Activated T-cell treated with anti-CD3 and anti-CD28 coated beads, Interleukin-2, amount 50 U/mL, for 1 hour (primary cell): ENCODE data around the gene MRPS27.
"Not testable (repeated sequence)": the region's sequence is repeated elsewhere in the genome, so short reads cannot be mapped to it uniquely, and the experiment has no call there.

ENCODE experiments used
- DNase-seq: peaks from one replicate; pipeline ENCODE4 v3.0.0-alpha.2; 2020

The MRPS27 gene

GRCh38 chr5:72194846-72195245, 125.2 kb downstream of the MRPS27 start:
- DNase-seq = no peak

GRCh38 chr5:72191404-72191803, 128.6 kb downstream of the MRPS27 start:
- DNase-seq = no peak

- no peak for DNase-seq
These were observed 130.9 kb downstream of the MRPS27 start for GRCh38 chr5:72189146-72189545.

GRCh38 chr5:72188166-72188565, 131.9 kb downstream of the MRPS27 start:
- no peak for DNase-seq

- no peak for DNase-seq
These were observed 132.5 kb downstream of the MRPS27 start for GRCh38 chr5:72187388-72188075.

GRCh38 chr5:72185496-72186329, 134.3 kb downstream of the MRPS27 start:
- no peak for DNase-seq

GRCh38 chr5:72184408-72184807, 135.6 kb downstream of the MRPS27 start:
- DNase-seq = no peak

GRCh38 chr5:72183101-72183520, 136.9 kb downstream of the MRPS27 start:
- no peak for DNase-seq

GRCh38 chr5:72182686-72183085, 137.4 kb downstream of the MRPS27 start:
- DNase-seq = no peak

- no peak for DNase-seq
These were observed 139.1 kb downstream of the MRPS27 start for GRCh38 chr5:72180925-72181324.

- no peak for DNase-seq
These were observed 140.1 kb downstream of the MRPS27 start for GRCh38 chr5:72179816-72180440.

- DNase-seq = no peak
These were observed 140.8 kb downstream of the MRPS27 start for GRCh38 chr5:72179028-72179815.

- no peak for DNase-seq
These were observed 142.5 kb downstream of the MRPS27 start for GRCh38 chr5:72177538-72177937.

GRCh38 chr5:72172786-72173185, 147.3 kb downstream of the MRPS27 start:
- DNase-seq = no peak

- no peak for DNase-seq
These were observed 148.4 kb downstream of the MRPS27 start for GRCh38 chr5:72171667-72172066.

GRCh38 chr5:72171181-72171580, 148.9 kb downstream of the MRPS27 start:
- not testable (repeated sequence) for DNase-seq

- no peak for DNase-seq
These were observed 149.9 kb downstream of the MRPS27 start for GRCh38 chr5:72170101-72170500.
